GM12891 (cell line): ENCODE results near the gene EPHA8.

Experiments used
- DNase-seq: peaks from one replicate; pipeline ENCODE4 v3.0.0; 2011; ENCODE audit warnings: low spot score; ENCODE audit not compliant: insufficient read length
- FAIRE-seq: peaks from 2 replicates; lab custom pipeline; 2011; peaks lifted over from hg19 to GRCh38; lab: Jason Lieb, UNC
- PAX5 ChIP-seq: IDR thresholded peaks from 2 replicates; pipeline ENCODE4 v1.6.1; 2011; ENCODE audit warnings: low read length, moderate library complexity, mild to moderate bottlenecking; ENCODE audit not compliant: insufficient read depth, severe bottlenecking
- POLR2A ChIP-seq: IDR thresholded peaks from 2 replicates; pipeline ENCODE4 v1.6.1; 2011; ENCODE audit warnings: low read depth, low read length, control low read depth
- POLR2AphosphoS5 ChIP-seq: IDR thresholded peaks from 2 replicates; pipeline ENCODE4 v1.6.1; 2011; ENCODE audit warnings: low read depth, low read length, control low read depth
- POU2F2 ChIP-seq: IDR thresholded peaks from 2 replicates; pipeline ENCODE4 v1.6.1; 2011; ENCODE audit warnings: low read depth, mild to moderate bottlenecking, control low read depth, low read length, moderate library complexity
- SPI1 ChIP-seq: IDR thresholded peaks from 2 replicates; pipeline ENCODE4 v1.6.1; 2011; ENCODE audit warnings: low read depth, low read length, control low read depth
- TAF1 ChIP-seq: IDR thresholded peaks from 2 replicates; pipeline ENCODE4 v1.6.1; 2011; ENCODE audit warnings: low read depth, low read length, control low read depth

EPHA8 gene

DNA sequence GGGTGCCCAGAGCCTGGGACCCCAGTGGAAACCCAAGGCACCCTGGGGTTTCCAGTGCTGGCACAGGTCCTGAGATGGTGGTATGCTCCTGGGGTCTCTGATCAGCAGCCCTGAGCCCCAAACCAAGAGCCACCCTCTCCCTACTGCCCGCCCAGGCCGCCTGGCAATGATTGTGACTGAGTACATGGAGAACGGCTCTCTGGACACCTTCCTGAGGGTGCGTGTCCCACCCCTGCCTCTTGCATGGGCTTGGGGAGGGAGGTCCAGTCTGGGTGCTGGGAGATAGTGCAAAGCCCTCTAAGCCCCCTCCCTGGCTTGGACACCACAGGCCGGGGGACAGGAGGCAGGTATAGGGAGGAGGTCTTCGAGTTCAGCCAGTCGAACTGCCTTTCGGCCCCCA, 34.7 kb downstream of the EPHA8 start:
- TF ChIP-seq POLR2A (no peak), SPI1 (no peak), PAX5 (no peak), TAF1 (no peak), POLR2AphosphoS5 (no peak), POU2F2 (no peak)
- FAIRE-seq: no peak

GRCh38 chr1:22598736-22599135, 35.4 kb downstream of the EPHA8 start:
- DNase-seq (no peak), FAIRE-seq (no peak)
- TF ChIP-seq POLR2AphosphoS5 (no peak), POU2F2 (no peak), TAF1 (no peak), POLR2A (no peak), PAX5 (no peak), SPI1 (no peak)

More for the DNA sequence above, 34.7 kb downstream of the EPHA8 start:
- no peak for DNase-seq

DNA sequence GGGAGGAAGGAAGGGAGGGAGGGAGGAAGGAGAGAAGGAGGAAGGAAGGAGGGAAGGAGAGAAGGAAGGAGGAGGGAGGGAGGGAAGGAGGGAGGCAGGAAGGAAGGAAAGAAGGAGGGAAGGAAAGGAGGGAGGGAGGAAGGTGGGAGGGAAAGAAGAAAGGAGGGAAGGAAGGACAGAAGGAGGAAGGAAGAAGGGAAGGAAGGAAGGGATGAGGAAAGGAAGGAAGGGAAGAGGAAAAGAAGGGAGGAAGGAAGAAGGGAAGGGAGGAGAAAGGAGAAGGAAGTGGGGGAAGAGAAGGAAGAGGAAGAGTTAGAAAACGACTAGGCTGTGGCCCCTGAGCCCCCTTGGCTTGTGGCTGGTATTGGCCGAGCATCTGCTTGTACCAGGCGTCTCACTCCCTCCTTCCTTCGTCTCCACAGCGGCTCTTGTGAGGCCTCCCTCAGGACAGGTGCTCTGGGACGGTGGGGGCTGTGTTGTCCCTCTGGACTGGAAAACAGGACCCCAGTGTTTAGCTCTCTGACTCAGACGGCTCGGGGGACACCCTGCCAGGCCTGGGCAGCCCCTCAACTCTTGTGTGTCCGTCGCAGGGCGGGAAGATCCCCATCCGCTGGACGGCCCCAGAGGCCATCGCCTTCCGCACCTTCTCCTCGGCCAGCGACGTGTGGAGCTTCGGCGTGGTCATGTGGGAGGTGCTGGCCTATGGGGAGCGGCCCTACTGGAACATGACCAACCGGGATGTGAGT, 37.0 kb downstream of the EPHA8 start:
- no peak for FAIRE-seq
- TF ChIP-seq TAF1: no peak
- TF ChIP-seq POLR2A: no peak
- TF ChIP-seq POLR2AphosphoS5: no peak
- no peak for DNase-seq

- TF ChIP-seq PAX5: no peak
- FAIRE-seq: no peak
These were observed 37.7 kb downstream of the EPHA8 start for GRCh38 chr1:22600817-22601605.

GRCh38 chr1:22601610-22602009, 38.3 kb downstream of the EPHA8 start:
- DNase-seq (no peak), FAIRE-seq (no peak)
- TF ChIP-seq PAX5 (no peak), POLR2A (no peak)

More at GRCh38 chr1:22600817-22601605, 37.7 kb downstream of the EPHA8 start:
- no peak for DNase-seq

- FAIRE-seq (no peak), DNase-seq (no peak)
- no peak for TF ChIP-seq PAX5
- no peak for TF ChIP-seq SPI1
- TF ChIP-seq POU2F2: no peak
- TF ChIP-seq POLR2AphosphoS5: no peak
- no peak for TF ChIP-seq POLR2A
- no peak for TF ChIP-seq TAF1
These were observed 38.9 kb downstream of the EPHA8 start for GRCh38 chr1:22602060-22602740.

GRCh38 chr1:22606161-22606560, 42.9 kb downstream of the EPHA8 start:
- FAIRE-seq: no peak

DNA sequence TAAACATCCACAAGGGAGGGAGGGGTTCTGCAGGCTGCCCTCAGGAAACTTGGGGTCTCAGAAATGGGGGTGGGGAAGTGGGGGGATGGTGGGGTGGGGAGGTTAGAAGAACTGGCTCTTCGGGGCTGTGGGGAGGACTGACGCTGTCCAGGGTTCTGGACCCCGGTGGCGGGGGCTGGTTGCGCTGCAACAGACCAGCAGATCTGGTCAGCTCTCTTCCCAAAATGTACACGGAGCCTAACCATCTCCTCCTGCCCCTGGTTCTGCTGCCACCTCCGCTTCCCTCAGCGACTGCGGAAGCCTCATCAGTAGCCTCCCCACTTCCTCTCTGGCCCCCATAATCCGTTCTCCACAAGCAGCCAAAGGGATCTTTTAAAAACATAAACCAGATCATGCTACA, 43.9 kb downstream of the EPHA8 start:
- FAIRE-seq (no peak), DNase-seq (no peak)
- TF ChIP-seq POU2F2: no peak
- TF ChIP-seq POLR2AphosphoS5: no peak
- TF ChIP-seq PAX5: no peak
- no peak for TF ChIP-seq SPI1
- no peak for TF ChIP-seq POLR2A
- TF ChIP-seq TAF1: no peak

More at GRCh38 chr1:22606161-22606560, 42.9 kb downstream of the EPHA8 start:
- TF ChIP-seq TAF1 (no peak), SPI1 (no peak), PAX5 (no peak), POLR2A (no peak), POLR2AphosphoS5 (no peak), POU2F2 (no peak)
- no peak for DNase-seq

DNA sequence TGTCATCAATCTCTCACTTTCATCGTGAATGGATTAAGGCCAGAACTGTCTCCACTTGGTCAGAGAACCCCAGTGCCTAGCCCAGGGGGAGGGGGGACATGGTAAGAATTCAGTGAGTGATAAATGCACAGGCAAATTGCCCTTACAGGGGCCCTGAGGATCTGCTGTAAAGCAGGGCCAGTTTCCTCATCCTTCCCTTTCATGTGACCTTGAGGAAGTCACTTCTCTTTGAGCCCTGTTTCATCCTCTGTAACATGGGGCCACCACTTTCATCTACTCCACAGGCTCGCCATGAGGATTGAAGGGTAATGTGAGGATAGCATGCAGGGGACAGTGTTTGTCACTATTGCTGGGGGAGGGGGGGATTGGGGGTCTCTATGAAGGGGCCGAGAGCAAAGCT, 45.1 kb downstream of the EPHA8 start:
- TF ChIP-seq PAX5 (no peak), SPI1 (no peak), POU2F2 (no peak), POLR2A (no peak), TAF1 (no peak), POLR2AphosphoS5 (no peak)
- DNase-seq: no peak
- FAIRE-seq: no peak
